ENCODE data around the gene NOL4L. TPM values are rescaled to one million over a fixed set of nuclear protein-coding genes. Genes with fewer than 3 reads are reported as not detected.

The NOL4L gene
- total RNA-seq, 1 donor from 2014 or later = 44.1 TPM

DNA sequence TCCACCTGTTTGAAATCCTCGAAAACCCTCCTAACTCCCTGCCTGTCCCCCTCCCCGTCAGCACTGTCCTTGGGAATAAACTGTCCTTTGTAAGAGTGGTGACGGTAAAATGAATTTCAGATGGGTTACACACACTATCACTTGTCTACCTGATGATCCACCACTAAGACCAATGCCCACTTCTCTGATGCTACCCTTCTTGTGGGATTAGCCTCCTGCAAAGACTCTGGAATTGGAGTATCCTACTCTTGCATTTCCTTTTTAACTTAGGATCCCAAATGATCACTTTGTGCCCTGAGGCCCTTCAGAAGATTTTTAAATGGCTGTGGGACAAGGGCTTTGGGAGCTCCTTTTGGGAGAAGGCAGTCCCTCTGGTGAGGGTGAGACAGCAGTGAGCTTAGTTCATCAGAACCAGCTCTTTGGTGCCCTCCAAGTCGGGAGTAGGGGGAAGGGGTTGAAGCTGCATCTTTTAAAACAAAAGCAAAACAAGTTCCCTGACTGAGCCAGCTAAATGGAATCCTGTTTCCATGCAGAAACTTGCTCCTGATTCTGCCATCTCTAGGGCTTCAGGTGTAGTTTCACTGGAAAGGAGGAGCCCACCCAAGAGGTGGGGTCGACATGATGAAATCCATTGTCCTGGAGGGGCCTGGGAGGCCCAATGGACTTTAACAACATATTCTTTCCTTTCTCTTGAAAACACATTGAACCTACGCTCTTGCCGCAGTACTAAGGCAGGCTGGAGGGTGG, 140.5 kb downstream of the NOL4L start:
- TF ChIP-seq, protein P1, sequence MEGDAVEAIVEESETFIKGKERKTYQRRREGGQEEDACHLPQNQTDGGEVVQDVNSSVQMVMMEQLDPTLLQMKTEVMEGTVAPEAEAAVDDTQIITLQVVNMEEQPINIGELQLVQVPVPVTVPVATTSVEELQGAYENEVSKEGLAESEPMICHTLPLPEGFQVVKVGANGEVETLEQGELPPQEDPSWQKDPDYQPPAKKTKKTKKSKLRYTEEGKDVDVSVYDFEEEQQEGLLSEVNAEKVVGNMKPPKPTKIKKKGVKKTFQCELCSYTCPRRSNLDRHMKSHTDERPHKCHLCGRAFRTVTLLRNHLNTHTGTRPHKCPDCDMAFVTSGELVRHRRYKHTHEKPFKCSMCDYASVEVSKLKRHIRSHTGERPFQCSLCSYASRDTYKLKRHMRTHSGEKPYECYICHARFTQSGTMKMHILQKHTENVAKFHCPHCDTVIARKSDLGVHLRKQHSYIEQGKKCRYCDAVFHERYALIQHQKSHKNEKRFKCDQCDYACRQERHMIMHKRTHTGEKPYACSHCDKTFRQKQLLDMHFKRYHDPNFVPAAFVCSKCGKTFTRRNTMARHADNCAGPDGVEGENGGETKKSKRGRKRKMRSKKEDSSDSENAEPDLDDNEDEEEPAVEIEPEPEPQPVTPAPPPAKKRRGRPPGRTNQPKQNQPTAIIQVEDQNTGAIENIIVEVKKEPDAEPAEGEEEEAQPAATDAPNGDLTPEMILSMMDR (conservative IDR thresholded peaks at IDR 0.05; ENCODE audit: low read depth, low read length) = no peak
- no peak for DNase-seq (ENCODE audit: low read depth)
- no peak overlapping the region for H3K4me3 ChIP-seq (ENCODE audit: low read depth, low read length)

- TF ChIP-seq, protein P1 (conservative IDR thresholded peaks at IDR 0.05; ENCODE audit: low read depth, low read length) = no peak
- H3K4me3 ChIP-seq (ENCODE audit: low read depth, low read length) = no peak overlapping the region
- DNase-seq (ENCODE audit: low read depth) = no peak
Measured at GRCh38 chr20:32443386-32443974, 141.7 kb downstream of the NOL4L start.

GRCh38 chr20:32442630-32443373, 142.3 kb downstream of the NOL4L start:
- no peak overlapping the region for H3K4me3 ChIP-seq (ENCODE audit: low read depth, low read length)
- TF ChIP-seq, protein P1 (conservative IDR thresholded peaks at IDR 0.05; ENCODE audit: low read depth, low read length) = no peak
- DNase-seq (ENCODE audit: low read depth) = no peak

GRCh38 chr20:32441638-32442037, 143.5 kb downstream of the NOL4L start:
- H3K4me3 ChIP-seq (ENCODE audit: low read depth, low read length) = no peak overlapping the region
- TF ChIP-seq, protein P1 (conservative IDR thresholded peaks at IDR 0.05; ENCODE audit: low read depth, low read length) = no peak
- DNase-seq (ENCODE audit: low read depth) = no peak

DNA sequence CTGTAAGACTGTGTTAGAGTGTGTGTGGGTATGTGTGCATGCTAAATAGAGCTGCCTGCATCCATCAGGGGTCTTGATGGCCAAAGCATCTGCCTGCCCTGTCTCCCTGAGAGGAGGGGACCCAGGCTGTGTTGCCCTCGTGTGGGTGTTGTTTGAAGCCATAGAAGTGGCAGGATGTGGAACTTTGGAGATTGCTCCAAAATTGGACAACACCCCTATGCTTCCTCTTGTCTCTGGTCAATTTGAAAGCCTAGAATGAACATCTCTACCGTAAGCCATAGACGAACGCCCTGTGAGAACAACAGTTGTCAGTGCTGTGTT, 144.4 kb downstream of the NOL4L start:
- no peak overlapping the region for H3K4me3 ChIP-seq (ENCODE audit: low read depth, low read length)
- TF ChIP-seq, protein P1 (conservative IDR thresholded peaks at IDR 0.05; ENCODE audit: low read depth, low read length) = no peak
- no peak for DNase-seq (ENCODE audit: low read depth)

DNA sequence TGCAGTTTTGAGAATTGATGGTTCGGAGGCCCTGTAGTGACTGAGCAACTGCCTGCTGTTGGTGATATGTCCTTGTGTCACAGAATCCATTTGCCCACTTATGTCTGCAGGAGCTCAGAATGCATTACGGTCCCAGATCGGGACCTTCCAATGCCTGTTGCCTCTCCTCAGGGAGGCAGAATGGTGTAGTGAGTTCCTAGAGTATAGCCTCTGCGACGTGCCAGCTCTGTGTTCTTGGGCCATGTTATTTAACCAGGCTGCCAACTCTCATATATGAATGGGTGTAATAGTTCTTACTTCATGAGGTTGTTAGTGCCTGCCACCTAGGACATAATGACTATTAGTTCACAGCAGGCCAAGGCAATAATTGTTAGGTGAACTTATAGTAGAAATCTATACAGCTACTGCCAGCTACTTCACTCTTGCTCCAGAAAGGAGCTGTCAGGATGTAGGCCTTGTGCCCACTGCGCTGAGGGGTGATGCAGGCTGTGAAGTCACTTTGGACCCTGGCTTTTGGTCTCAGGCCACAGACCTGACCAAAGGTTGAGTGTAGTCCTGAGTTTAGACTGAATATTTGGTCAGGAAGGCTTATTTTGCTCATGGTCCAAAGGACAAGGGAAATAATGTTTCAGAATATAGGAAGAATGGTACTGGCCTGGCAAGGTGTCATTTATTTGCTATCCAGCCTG, 144.9 kb downstream of the NOL4L start:
- TF ChIP-seq, protein P1 (conservative IDR thresholded peaks at IDR 0.05; ENCODE audit: low read depth, low read length) = no peak
- no peak overlapping the region for H3K4me3 ChIP-seq (ENCODE audit: low read depth, low read length)
- DNase-seq (ENCODE audit: low read depth) = no peak
